ENCODE results near the gene COL5A2.

GRCh38 chr2:189086250-189086649 lies 93.3 kb downstream of the COL5A2 start:
- no peak for TF ChIP-seq CTCF (IDR thresholded peaks at IDR 0.05)
- TF ChIP-seq POLR2AphosphoS5 (IDR thresholded peaks at IDR 0.05) = no peak
- TF ChIP-seq POLR2A (IDR thresholded peaks at IDR 0.05) = no peak

Data from stomach (tissue), 4 donors.